Left lobe of liver (tissue), 2 donors: ENCODE measurements around the gene ADAMTS18. TPM values are rescaled to one million over a fixed set of nuclear protein-coding genes. Genes with fewer than 3 reads are reported as not detected.
"Not testable (repeated sequence)": the region's sequence is repeated elsewhere in the genome, so short reads cannot be mapped to it uniquely, and the experiment has no call there.

Source experiments
- ATAC-seq: fragments of 200-7000 bp; cut with Tn5 transposase; one replicate; pipeline ENCODE4 v1.9.1; 2020; ENCODE audit warnings: mild to moderate bottlenecking, moderate library complexity
- DNase-seq: peaks from one replicate; pipeline ENCODE4 v3.0.0-alpha.2; 2020; ENCODE audit warnings: low spot score
- total RNA-seq: library from RNA; stranded (reverse); gene quantifications from one replicate; pipeline ENCODE4 v1.2.1, GENCODE V29; 2021
- donor health status: DM: no; HTN: no; CAD: no; lungs with moderate emphysema.
- donor health status: DM: no; HTN: yes; CAD: no.

The ADAMTS18 gene, protein sequence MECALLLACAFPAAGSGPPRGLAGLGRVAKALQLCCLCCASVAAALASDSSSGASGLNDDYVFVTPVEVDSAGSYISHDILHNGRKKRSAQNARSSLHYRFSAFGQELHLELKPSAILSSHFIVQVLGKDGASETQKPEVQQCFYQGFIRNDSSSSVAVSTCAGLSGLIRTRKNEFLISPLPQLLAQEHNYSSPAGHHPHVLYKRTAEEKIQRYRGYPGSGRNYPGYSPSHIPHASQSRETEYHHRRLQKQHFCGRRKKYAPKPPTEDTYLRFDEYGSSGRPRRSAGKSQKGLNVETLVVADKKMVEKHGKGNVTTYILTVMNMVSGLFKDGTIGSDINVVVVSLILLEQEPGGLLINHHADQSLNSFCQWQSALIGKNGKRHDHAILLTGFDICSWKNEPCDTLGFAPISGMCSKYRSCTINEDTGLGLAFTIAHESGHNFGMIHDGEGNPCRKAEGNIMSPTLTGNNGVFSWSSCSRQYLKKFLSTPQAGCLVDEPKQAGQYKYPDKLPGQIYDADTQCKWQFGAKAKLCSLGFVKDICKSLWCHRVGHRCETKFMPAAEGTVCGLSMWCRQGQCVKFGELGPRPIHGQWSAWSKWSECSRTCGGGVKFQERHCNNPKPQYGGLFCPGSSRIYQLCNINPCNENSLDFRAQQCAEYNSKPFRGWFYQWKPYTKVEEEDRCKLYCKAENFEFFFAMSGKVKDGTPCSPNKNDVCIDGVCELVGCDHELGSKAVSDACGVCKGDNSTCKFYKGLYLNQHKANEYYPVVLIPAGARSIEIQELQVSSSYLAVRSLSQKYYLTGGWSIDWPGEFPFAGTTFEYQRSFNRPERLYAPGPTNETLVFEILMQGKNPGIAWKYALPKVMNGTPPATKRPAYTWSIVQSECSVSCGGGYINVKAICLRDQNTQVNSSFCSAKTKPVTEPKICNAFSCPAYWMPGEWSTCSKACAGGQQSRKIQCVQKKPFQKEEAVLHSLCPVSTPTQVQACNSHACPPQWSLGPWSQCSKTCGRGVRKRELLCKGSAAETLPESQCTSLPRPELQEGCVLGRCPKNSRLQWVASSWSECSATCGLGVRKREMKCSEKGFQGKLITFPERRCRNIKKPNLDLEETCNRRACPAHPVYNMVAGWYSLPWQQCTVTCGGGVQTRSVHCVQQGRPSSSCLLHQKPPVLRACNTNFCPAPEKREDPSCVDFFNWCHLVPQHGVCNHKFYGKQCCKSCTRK (N-terminal part only)
- 0.28 TPM for total RNA-seq

DNA sequence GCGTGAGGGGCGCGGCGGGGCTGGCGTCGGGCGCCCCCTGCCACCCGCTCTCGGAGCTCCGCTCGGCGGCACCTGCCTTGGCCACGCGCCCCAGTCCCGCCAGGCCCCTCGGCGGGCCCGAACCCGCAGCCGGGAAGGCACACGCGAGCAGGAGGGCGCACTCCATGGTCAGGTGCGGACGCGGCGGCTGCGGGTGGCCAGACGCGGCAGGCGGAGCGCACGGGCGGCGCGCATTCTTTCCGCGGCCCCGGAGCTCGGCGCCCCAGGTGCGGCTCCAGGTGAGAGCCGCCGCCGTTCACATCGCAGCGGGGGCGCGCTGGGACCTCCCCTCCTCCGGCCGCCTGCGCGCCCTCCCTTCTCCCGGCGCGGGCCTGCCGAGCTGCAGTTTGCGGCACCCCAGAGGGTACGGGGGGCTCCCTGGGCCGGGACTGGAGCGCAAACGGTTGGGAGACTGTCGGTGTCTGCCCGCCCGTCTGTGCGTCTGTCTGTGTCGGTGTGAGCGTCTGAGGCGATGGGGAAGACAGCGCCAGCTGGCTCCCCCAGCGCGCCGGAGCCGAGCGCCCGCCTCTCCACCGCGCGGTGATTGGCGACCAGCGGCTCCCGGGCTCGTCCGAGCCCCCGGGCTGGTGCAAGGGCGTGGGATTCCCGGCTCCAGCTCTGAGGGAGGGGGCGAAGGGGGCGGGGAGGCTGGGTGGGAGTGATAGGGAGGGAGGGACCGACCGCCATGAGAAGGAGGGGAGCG is at the start of gene ADAMTS18:
ADAMTS18 (minus strand) TSS at position 505 of the 742 bp plus-strand sequence; CDS start at position 166, 339 bp downstream.
- no peak for ATAC-seq
- DNase-seq, result no peak

DNA sequence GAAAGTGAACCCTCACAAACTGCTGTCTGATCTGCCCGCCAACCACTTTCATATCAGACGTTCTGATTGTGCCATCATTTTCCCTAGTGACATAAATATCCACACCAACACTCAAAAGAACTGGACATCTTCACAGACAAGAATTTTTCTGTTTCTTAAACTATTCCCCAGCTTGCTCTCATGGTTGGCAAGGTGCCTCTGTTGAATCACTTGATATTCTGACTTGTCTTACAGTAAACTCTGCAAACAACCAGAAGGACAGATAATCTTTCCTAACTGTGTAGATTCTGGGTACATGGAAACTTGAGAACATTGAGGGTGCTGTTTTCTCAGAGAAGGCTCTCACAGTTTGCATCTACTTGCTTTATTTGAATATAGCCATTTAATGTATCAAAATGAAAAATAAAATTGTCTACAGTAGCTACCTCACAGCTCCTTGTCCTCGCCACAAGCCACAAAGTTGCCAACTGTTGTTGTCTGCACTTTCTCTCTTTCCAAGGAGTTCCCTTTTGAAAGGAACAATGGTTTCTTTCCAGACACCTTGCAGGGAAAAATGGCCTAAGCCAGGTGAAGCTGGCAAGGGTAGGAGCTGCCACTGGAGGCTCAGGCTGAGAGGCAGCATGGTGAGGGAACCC is 46.0 kb upstream of the ADAMTS18 start:
- ATAC-seq (no peak), DNase-seq (no peak)

DNA sequence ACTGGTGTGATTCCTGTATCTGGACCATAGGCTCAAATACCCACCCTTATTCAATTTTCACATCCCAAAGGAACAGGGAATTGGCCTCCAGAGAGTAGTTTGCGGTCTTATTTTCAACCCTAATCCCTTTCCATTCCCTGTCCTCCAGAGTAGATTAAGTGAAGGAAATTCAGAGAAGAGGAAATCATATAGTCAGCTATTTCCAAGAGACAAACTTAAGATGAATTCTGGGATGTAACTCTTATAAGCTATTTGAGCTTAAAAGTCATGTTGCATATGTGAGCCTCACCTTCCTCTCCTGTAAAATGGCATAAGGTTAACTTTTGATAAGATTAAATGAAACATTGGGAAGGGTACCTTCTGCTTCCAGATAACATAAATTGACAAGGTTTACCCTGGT is 37.4 kb upstream of the ADAMTS18 start:
- no peak for ATAC-seq
- DNase-seq, result no peak

DNA sequence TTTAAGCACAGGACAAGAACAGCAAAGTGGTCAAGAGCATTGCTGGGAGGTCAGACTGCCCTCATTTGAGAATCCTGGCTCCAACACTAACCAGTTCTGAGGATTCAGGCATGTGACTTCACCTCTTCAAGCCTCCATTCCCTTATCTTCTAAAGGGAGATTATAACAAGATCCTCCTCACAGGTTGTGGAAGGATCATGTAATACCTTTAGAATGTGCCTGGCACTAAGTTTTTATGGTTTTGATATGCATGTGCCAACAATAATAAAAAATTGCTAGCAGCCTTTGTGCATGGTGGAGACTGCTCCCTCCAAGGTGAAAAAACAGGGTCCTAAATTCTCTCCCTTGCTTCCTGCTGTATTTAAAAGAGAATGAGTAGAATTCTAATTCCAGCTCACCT is 36.0 kb upstream of the ADAMTS18 start:
- ATAC-seq (no peak), DNase-seq (no peak)

DNA sequence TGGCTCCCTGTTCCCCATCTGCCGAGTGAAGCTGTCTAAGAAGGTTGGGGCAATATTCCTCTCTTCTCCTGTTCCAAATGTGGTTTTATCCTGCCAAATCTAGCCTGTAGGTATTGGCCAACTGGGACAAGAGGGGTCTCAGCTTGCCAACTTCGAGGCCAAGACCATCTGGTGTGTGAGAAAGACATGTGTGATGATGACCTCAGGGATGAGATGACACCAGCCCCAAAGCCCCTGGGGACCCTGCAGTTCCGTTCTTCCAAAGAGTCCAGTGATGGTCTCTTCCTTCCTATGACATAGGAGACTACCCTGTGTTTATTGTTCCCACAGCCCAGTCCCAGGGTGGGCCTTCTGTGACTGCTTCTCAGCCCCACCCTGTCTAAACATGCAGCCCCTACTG is 34.8 kb upstream of the ADAMTS18 start:
- DNase-seq (no peak), ATAC-seq (no peak)

DNA sequence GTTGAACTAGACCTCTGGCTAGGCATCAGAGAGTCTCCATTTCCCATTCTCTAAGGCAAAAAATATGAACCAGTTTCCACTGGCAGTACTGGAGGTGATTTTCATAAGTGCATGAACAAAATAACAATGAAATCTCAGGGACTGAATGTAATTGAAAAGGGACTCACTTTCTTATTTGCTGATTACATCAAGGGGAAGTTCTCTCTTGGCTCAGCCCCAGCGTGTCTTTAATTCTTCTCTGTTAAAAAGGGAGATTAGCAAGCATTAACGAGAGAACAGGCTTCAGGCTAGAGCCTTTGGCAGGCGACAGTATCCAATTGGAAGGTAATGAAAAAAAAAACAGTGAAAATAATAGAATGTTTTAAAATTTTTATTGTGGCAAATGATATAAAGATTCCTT is 34.0 kb upstream of the ADAMTS18 start:
- DNase-seq (no peak), ATAC-seq (no peak)

DNA sequence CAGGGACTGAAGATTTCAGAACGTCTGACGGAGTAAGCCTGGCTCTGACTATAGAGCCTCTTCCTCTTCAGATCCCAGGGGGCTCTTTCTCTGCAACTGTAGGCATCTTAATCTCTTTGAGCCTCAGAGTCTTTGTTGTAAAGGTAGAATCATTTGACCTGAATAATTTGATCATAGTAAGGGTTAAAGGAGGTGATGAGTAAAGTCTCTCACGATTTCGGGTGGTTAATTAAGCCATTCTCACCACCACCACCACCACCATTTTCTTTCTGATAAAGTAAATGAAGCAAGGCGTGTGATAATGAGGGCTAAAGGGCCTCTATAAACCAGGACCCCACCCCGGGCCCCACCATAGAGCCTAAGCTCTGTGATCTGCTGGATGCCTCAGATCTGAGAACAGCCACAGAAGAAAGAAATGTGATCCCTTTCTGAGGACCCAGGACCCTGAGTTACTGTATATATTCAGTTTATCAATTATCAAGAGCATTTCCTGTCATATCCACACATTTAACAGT is 33.0 kb upstream of the ADAMTS18 start:
- no peak for DNase-seq
- ATAC-seq, result no peak

DNA sequence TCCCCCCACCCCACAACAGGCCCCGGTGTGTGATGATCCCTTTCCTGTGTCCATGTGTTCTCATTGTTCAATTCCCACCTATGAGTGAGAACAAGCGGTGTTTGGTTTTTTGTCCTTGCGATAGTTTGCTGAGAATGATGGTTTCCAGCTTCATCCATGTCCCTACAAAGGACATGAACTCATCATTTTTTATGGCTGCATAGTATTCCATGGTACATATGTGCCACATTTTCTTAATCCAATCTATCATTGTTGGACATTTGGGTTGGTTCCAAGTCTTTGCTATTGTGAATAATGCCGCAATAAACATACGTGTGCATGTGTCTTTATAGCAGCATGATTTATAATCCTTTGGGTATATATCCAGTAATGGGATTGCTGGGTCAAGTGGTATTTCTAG is 28.8 kb upstream of the ADAMTS18 start:
- ATAC-seq, DNase-seq: not testable (repeated sequence)

DNA sequence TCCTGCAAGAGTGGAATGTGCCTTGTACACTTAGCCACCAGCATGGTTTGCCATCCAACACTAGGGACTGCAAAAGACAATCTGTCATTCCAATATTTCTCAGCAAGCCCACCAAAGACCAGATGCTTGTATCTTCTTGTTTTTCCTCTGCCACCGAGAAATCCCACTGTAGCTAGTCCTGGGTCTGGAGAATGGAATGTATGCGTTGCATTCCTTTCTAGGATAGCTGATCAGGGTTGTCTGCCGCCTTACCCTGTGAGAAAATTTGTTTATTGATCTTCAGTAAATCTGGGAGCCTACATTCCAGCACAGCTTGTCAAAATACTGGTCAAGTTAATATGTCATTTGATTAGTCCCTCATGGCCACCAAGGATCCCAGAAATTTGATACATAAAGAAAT is 28.1 kb upstream of the ADAMTS18 start:
- DNase-seq, result no peak
- ATAC-seq, result no peak

DNA sequence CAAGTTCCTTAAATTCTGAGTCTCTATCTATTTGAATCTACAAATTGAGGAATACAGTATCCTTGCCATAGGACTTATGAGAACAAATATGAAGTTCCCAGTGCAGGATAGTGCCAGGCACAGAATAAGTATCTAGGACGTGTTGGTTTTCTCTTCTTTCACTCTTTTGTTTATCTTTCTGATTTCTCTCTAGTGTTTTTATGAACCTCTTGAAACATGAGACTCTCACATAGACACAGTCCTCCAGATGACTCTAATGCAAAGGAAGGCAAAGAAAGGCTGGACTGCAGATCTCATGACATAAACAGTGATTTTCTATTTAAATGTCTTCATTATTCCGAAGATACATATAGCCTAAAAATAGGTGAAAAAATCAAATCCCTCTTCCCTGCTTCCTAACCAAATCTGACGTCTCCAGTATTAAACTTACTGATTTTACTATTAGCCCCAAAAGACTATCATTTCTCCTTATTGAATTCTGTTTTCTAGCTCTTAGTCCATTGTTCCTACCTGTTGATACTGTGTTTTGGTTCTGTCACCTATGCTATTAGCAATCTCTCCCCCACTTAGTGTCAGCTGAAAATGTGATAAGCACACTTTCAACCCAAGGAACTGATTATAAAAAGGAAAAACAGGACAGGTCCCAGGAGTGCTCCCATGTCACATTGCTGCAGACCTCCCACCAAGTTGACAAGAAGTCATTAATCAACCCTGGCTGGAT is 24.9 kb upstream of the ADAMTS18 start:
- ATAC-seq, result no peak
- DNase-seq, result no peak

DNA sequence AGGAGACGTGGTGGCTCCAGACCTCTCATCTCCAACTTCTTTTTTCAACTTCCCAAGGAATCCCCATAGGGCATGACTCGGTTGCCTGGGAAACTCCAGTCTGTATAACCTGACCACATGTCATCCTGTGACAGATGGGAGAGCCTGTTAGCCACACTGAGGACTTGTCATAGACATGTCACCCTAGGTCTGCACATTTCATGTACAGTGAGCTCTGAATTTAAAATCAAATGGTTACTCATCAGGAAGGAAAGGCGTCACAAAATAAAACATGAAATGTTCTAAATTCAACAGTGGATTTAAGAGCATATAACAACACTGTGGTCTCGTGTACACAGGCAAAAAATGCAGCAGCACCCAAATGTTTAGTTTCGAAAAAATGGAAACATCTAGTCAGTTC is 22.2 kb upstream of the ADAMTS18 start:
- ATAC-seq, result no peak
- DNase-seq, result no peak

DNA sequence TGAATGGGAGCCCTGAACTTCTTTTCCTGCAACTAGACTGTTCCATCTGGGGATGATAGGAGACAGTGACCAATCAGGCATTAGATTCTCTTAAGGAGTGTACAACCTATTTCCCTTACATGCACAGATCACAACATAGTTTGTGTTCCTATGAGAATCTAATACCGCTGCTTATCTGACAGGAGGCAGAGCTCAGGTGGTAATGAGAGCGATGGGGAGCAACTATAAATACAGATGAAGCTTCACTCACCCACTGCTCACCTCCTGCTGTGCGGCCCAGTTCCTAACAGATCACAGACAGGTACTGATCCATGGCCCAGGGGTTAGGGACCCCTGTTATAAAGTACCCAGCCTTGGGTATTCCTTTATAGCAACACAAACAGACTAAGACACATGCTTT is 17.4 kb upstream of the ADAMTS18 start:
- ATAC-seq (no peak), DNase-seq (no peak)

DNA sequence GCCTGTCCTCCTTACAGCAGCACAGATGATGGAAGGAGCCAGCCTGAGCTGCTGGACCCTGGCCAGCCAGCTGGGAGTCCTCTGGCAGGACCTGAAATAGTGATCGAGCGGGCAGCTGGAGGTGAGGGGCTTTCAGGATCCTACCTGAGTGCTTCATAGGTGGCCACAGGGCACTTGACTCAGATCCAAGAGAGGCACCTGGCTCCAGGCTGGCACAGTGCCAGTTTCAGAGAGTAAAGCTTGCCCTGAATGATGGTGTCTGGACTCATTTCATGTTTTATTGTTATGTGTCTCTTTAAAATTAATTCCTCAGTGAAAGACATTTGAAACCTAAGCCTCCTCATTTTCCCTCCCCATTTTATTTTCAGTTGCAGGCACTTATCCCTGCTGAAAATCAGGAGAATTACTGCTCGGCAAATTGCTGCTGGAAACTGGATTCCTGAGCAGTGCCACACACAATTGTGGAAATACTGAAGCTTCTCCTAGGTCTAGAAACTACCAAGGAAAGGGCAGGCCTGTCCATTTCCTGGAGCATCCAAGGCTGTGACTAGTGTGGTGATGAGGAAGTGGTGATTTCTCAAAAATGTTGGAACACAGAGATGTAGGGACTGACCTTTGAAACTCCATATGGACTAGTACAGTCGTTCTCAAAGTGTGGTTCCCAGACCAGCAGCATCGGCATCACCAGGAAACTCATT is 16.1 kb upstream of the ADAMTS18 start:
- DNase-seq, result no peak
- no peak for ATAC-seq

DNA sequence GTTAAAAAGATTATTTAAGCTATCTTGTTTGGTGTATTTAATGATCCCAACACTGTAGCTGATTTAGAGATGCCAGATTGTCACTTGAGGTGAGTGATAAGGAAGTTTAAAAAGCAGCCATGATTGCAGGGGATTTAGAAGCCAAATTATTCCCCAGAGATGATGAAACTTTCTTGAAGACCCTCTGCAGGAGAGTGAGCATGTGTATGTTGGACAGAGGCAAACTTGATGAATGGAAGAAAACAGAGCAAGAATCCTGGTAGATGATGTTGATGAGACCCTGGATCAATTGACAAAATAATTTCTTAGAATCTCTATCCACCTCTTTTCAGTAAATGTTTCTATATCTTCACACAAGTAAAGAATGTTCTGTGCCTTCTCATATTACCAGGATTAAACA is 14.4 kb upstream of the ADAMTS18 start:
- ATAC-seq, result no peak
- DNase-seq, result no peak

DNA sequence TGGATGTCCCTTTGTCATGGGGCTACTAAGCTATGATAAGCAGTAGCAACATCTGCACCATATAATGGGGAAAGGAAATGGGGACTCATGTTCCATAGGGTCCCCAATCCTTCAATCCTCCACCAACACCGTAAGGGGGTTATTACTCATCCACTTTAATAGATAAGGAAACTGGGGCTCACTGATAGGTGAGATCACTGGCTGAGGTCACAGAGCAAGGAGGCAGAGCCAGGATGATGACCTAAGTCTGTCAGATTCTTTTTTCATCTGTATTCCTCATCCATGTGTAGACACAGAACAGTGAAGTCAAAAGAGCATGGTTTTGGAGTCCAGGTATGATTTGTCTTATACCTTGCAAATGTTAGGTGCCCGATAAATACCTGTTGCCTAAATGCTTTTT is 10.5 kb upstream of the ADAMTS18 start:
- DNase-seq (no peak), ATAC-seq (no peak)

DNA sequence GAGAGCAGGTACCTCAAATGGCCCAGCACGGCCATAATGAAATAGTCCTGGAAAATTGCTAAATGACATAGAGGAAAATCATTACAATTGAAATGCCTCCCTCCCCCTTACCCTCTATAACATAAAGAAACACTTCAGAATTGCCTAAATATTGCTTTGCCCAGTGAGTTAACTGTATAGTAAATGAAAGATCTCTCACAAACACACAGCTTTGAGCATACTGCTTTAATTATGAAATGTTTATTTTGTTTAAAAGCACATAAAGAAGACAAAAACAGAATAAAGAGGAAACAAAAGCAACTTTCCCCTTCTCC is 9.3 kb upstream of the ADAMTS18 start:
- no peak for DNase-seq
- no peak for ATAC-seq

DNA sequence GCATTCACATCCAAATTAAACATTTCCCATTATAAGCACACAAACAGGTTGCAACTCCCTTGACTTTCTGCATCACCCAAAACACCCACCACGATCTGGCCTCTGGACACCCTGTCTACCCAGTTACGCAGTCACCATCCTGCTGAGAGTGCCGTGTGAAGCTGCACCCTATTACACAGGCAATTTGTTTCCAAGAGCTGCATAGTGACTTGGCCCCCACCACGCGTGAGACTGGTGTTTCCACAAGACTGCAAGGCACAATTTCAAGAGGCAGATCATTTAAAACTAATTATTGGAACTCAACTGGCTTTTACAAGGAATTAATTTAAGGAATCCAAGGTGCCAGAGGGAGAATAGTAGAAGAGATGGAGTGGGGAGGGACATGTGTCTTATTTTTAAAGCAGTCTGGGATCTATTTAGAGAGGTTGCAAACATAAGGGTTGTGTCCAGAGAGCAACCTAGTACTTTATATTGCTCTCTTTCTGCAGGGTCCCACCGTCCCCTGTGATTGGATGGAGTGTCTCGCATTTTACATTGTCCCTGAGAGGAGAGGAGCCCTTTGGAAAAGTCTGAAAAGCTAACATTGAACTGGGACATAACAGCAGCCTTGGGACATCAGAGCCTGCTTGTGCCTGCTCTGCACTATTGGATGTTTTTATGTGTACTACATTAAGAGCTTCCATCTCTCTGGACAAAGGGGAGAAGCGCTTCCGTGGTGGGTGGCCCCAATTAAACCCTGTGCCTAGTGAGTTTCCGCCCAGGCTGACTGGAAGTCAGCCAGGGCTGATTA is 8.7 kb upstream of the ADAMTS18 start:
- DNase-seq (no peak), ATAC-seq (no peak)

DNA sequence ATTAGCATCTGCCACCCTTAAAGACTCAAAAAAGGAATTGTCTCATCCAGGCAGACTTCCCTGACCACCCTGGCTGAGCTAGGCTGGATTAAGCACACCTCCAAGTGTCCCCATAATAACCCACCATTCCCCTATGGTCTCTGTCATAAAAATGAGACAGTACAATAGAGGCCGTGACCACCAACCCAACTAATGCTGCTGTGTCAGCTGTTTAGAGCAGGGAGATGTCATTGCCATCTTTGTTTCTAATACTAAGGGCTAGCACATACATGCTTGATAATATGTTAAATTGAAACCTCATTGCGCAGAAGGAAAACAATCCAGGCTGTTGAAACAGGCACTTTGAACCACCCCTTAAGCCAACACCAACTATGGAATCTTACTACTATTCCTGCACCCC is 7.2 kb upstream of the ADAMTS18 start:
- no peak for ATAC-seq
- no peak for DNase-seq
